ENCODE data around the gene MMP2.

The MMP2 gene

DNA sequence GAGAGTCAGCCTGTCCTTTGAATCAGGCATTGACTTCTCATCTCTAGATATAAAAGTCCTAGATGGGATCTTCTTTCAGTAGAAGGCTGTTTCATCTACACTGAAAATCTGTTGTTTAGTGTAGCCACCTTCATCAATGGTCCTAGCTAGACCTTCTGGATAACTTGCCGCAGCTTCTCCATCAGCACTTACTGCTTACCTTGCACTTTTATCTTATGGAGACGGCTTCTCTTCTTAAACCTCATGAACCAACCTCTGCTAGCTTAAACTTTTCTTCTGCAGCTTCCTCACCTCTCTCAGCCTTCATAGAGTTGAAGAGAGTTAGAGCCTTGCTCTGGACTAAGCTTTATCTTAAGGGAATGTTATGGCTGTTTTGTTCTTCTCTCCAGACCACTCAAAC is 5.4 kb upstream of the MMP2 start:
- Histone ChIP-seq H3F3A (ENCODE audit: insufficient read depth) (no peaks in the 10 kb centered on the region), H3K79me2 (ENCODE audit: insufficient read depth, low read length) (no peaks in the 10 kb centered on the region), H3K4me2 (ENCODE audit: low read depth, low read length, poor library complexity, severe bottlenecking) (no peak overlapping the region), H3K9me2 (replicated peaks; ENCODE audit: insufficient read depth, low read length) (no peaks in the 10 kb centered on the region), H3K27me3 (ENCODE audit: low read length) (no peaks in the 10 kb centered on the region), H4K20me1 (ENCODE audit: low read depth, low read length) (no peaks in the 10 kb centered on the region), H3K36me3 (ENCODE audit: low read length) (no peaks in the 10 kb centered on the region), H3K9ac (ENCODE audit: low read length) (no peak overlapping the region), H3K9me3 (ENCODE audit: insufficient read depth, low read length) (no peaks in the 10 kb centered on the region), H3K4me3 (ENCODE audit: insufficient read depth, low read length, poor library complexity, severe bottlenecking) (no peak overlapping the region), H3K27ac (ENCODE audit: low read depth, low read length) (no peak overlapping the region), H2AFZ (ENCODE audit: low read depth, low read length, severe bottlenecking) (no peak overlapping the region)
- no peak for TF ChIP-seq EZH2phosphoT487 (conservative IDR thresholded peaks at IDR 0.05; ENCODE audit: low read length)
- TF ChIP-seq, protein P1, sequence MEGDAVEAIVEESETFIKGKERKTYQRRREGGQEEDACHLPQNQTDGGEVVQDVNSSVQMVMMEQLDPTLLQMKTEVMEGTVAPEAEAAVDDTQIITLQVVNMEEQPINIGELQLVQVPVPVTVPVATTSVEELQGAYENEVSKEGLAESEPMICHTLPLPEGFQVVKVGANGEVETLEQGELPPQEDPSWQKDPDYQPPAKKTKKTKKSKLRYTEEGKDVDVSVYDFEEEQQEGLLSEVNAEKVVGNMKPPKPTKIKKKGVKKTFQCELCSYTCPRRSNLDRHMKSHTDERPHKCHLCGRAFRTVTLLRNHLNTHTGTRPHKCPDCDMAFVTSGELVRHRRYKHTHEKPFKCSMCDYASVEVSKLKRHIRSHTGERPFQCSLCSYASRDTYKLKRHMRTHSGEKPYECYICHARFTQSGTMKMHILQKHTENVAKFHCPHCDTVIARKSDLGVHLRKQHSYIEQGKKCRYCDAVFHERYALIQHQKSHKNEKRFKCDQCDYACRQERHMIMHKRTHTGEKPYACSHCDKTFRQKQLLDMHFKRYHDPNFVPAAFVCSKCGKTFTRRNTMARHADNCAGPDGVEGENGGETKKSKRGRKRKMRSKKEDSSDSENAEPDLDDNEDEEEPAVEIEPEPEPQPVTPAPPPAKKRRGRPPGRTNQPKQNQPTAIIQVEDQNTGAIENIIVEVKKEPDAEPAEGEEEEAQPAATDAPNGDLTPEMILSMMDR (IDR thresholded peaks at IDR 0.05; ENCODE audit: insufficient read depth, low read length, poor library complexity, severe bottlenecking): no peak

DNA sequence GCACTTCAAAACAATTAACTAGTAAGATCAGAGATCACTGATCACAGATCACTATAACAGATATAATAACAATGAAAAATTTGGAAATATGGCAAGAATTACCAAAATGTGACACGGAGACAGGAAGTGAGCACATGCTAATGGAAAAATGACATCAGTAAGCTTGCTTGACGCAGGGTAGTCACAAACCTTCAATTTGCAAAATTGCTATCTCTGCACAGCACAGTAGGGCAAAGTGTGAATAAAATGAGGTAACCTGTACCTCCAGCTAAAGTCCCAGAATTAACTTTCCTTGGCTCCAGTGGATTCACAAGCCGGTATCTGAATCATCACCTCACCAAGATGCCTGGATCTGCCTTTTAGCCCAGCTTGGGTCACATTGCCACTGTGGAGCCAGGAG is 4.2 kb upstream of the MMP2 start:
- H2AFZ ChIP-seq (ENCODE audit: low read depth, low read length, severe bottlenecking): no peak overlapping the region
- H3K27me3 ChIP-seq (ENCODE audit: low read length): no peaks in the 10 kb centered on the region
- H3F3A ChIP-seq (ENCODE audit: insufficient read depth): no peaks in the 10 kb centered on the region
- H3K4me2 ChIP-seq (ENCODE audit: low read depth, low read length, poor library complexity, severe bottlenecking): no peak overlapping the region
- no peaks in the 10 kb centered on the region for H3K79me2 ChIP-seq (ENCODE audit: insufficient read depth, low read length)
- no peak overlapping the region for H3K4me3 ChIP-seq (ENCODE audit: insufficient read depth, low read length, poor library complexity, severe bottlenecking)
- H3K9me3 ChIP-seq (ENCODE audit: insufficient read depth, low read length): no peaks in the 10 kb centered on the region
- H3K36me3 ChIP-seq (ENCODE audit: low read length): no peaks in the 10 kb centered on the region
- H3K27ac ChIP-seq (ENCODE audit: low read depth, low read length): no peak overlapping the region
- no peaks in the 10 kb centered on the region for H3K9me2 ChIP-seq (replicated peaks; ENCODE audit: insufficient read depth, low read length)
- TF ChIP-seq, protein P1 (IDR thresholded peaks at IDR 0.05; ENCODE audit: insufficient read depth, low read length, poor library complexity, severe bottlenecking): no peak
- TF ChIP-seq EZH2phosphoT487 (conservative IDR thresholded peaks at IDR 0.05; ENCODE audit: low read length): no peak
- no peaks in the 10 kb centered on the region for H4K20me1 ChIP-seq (ENCODE audit: low read depth, low read length)
- H3K9ac ChIP-seq (ENCODE audit: low read length): no peak overlapping the region

DNA sequence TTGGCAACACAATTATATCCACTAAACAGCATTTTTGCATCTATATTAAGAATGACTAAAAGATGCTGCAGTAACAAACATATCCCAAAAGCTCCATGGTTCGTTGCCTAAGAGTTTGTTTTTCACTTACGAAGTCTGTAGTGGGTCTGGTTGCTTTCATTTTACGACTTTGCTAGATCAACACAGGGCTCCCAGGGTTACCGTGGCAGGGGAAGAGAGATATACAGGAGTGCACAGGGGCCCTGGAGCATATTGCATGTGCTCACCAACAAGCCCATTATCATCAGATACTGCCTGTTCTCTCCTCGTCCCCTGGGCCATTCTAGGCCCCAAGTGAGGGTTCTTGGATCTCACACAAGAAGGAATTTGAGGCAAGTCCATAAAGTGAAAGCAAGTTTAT is 3.1 kb upstream of the MMP2 start:
- H3K27ac ChIP-seq (ENCODE audit: low read depth, low read length): no peak overlapping the region
- TF ChIP-seq EZH2phosphoT487 (conservative IDR thresholded peaks at IDR 0.05; ENCODE audit: low read length): no peak
- TF ChIP-seq, protein P1 (IDR thresholded peaks at IDR 0.05; ENCODE audit: insufficient read depth, low read length, poor library complexity, severe bottlenecking): no peak
- H2AFZ ChIP-seq (ENCODE audit: low read depth, low read length, severe bottlenecking): no peak overlapping the region
- no peaks in the 10 kb centered on the region for H3K79me2 ChIP-seq (ENCODE audit: insufficient read depth, low read length)
- no peaks in the 10 kb centered on the region for H4K20me1 ChIP-seq (ENCODE audit: low read depth, low read length)
- H3K9ac ChIP-seq (ENCODE audit: low read length): no peak overlapping the region
- no peak overlapping the region for H3K4me3 ChIP-seq (ENCODE audit: insufficient read depth, low read length, poor library complexity, severe bottlenecking)
- H3F3A ChIP-seq (ENCODE audit: insufficient read depth): no peaks in the 10 kb centered on the region
- no peak overlapping the region for H3K4me2 ChIP-seq (ENCODE audit: low read depth, low read length, poor library complexity, severe bottlenecking)
- H3K9me3 ChIP-seq (ENCODE audit: insufficient read depth, low read length): no peaks in the 10 kb centered on the region
- no peaks in the 10 kb centered on the region for H3K9me2 ChIP-seq (replicated peaks; ENCODE audit: insufficient read depth, low read length)
- no peaks in the 10 kb centered on the region for H3K27me3 ChIP-seq (ENCODE audit: low read length)
- no peaks in the 10 kb centered on the region for H3K36me3 ChIP-seq (ENCODE audit: low read length)
